ENCODE data around the gene RC3H2.

DNA sequence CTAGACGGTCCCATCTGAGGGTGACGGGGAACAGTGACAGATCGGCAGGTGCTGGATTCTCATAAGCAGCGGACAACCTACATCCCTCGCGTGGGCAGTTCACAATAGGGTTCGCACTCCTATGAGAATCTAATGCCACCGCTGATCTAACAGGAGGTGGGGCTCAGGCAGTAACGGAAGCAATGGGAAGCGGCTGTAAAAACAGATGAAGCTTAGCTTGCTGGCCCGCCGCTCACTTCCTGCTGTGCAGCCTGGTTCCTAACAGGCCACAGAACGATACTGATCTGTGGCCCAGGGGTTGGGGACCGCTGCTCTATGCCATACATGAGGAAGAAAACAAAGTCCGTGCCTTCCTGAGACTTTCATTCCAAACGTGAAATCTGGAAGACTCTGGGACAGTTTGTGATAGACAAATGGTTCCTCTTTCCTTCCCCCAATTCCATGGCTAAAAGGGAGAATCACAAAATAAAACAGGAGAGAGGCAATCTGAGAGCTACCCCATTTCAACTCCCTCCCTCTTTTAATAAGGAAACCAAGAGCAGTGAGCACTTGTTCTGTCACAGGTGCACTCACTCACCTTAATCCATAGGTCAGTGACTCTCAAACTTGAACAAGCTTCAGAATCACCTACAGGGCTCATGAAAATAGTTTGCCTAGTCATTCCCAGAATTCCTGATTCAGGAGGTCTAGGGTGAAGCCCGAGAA lies 88.8 kb downstream of the RC3H2 start:
- TF ChIP-seq YY1 (IDR thresholded peaks at IDR 0.05; ENCODE audit: low read depth), result no peak
- TF ChIP-seq, protein P1, sequence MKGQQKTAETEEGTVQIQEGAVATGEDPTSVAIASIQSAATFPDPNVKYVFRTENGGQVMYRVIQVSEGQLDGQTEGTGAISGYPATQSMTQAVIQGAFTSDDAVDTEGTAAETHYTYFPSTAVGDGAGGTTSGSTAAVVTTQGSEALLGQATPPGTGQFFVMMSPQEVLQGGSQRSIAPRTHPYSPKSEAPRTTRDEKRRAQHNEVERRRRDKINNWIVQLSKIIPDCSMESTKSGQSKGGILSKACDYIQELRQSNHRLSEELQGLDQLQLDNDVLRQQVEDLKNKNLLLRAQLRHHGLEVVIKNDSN (IDR thresholded peaks at IDR 0.05), result no peak
- TF ChIP-seq, protein P2, sequence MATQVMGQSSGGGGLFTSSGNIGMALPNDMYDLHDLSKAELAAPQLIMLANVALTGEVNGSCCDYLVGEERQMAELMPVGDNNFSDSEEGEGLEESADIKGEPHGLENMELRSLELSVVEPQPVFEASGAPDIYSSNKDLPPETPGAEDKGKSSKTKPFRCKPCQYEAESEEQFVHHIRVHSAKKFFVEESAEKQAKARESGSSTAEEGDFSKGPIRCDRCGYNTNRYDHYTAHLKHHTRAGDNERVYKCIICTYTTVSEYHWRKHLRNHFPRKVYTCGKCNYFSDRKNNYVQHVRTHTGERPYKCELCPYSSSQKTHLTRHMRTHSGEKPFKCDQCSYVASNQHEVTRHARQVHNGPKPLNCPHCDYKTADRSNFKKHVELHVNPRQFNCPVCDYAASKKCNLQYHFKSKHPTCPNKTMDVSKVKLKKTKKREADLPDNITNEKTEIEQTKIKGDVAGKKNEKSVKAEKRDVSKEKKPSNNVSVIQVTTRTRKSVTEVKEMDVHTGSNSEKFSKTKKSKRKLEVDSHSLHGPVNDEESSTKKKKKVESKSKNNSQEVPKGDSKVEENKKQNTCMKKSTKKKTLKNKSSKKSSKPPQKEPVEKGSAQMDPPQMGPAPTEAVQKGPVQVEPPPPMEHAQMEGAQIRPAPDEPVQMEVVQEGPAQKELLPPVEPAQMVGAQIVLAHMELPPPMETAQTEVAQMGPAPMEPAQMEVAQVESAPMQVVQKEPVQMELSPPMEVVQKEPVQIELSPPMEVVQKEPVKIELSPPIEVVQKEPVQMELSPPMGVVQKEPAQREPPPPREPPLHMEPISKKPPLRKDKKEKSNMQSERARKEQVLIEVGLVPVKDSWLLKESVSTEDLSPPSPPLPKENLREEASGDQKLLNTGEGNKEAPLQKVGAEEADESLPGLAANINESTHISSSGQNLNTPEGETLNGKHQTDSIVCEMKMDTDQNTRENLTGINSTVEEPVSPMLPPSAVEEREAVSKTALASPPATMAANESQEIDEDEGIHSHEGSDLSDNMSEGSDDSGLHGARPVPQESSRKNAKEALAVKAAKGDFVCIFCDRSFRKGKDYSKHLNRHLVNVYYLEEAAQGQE (IDR thresholded peaks at IDR 0.05; ENCODE audit: low read depth), result no peak
